Stimulated activated naive CD4-positive, alpha-beta T cell (primary cell): ENCODE results near the gene KY.

Experiments used
- DNase-seq, 6 experiments: peaks; one replicate each; lab custom pipeline; 2025; lab: John Stamatoyannopoulos, UW

KY gene

GRCh38 chr3:134672571-134672970 is 21.7 kb upstream of the KY start:
- no peak for DNase-seq

GRCh38 chr3:134667956-134668355 is 17.1 kb upstream of the KY start:
- no peak for DNase-seq

GRCh38 chr3:134667406-134667805 is 16.6 kb upstream of the KY start:
- no peak for DNase-seq

GRCh38 chr3:134666885-134667284 is 16.1 kb upstream of the KY start:
- DNase-seq: no peak

GRCh38 chr3:134666466-134666865 is 15.6 kb upstream of the KY start:
- no peak for DNase-seq

GRCh38 chr3:134666052-134666451 is 15.2 kb upstream of the KY start:
- DNase-seq: no peak

- DNase-seq: no peak
Measured at GRCh38 chr3:134665243-134665642, 14.4 kb upstream of the KY start.

- no peak for DNase-seq
Measured at GRCh38 chr3:134663721-134664456, 13.1 kb upstream of the KY start.

- DNase-seq: no peak
Measured at GRCh38 chr3:134660046-134660441, 9.2 kb upstream of the KY start.

- no peak for DNase-seq
Measured at GRCh38 chr3:134659391-134660045, 8.7 kb upstream of the KY start.

- no peak for DNase-seq
Measured at GRCh38 chr3:134658555-134658954, 7.7 kb upstream of the KY start.

GRCh38 chr3:134656211-134656800 is 5.5 kb upstream of the KY start:
- DNase-seq: no peak

- no peak for DNase-seq
Measured at GRCh38 chr3:134655706-134656105, 4.9 kb upstream of the KY start.

- DNase-seq: no peak
Measured at GRCh38 chr3:134654031-134654430, 3.2 kb upstream of the KY start.

- no peak for DNase-seq
Measured at GRCh38 chr3:134652886-134653630, 2.2 kb upstream of the KY start.

- no peak for DNase-seq
Measured at GRCh38 chr3:134652409-134652831, 1.6 kb upstream of the KY start.

GRCh38 chr3:134651347-134652041 is 672 bp upstream of the KY start:
- DNase-seq: no peak

- DNase-seq: no peak
Measured at GRCh38 chr3:134649106-134649705, 1.6 kb downstream of the KY start.

GRCh38 chr3:134647902-134648760 is 2.7 kb downstream of the KY start:
- DNase-seq: no peak

- DNase-seq: no peak
Measured at GRCh38 chr3:134646086-134646485, 4.7 kb downstream of the KY start.

- DNase-seq: no peak
Measured at GRCh38 chr3:134645515-134645914, 5.3 kb downstream of the KY start.
